ENCODE measurements around the gene PXDN.
"Not testable (repeated sequence)": the region's sequence is repeated elsewhere in the genome, so short reads cannot be mapped to it uniquely, and the experiment has no call there.

Gene PXDN

GRCh38 chr2:1714291-1715064, 29.8 kb downstream of the PXDN start:
- Mint-ChIP-seq H3K36me3 (no peaks in the 10 kb centered on the region), H3K9me3 (peaks cover 11% of the 10 kb centered on the region), H3K4me1 (no peaks in the 10 kb centered on the region), H3K4me3 (no peak overlapping the region), H3K27ac (no peak overlapping the region), H3K27me3 (peaks cover 32% of the 10 kb centered on the region)
- no peak for ATAC-seq

GRCh38 chr2:1713839-1714236, 30.5 kb downstream of the PXDN start:
- peaks cover 11% of the 10 kb centered on the region for H3K9me3 Mint-ChIP-seq
- no peaks in the 10 kb centered on the region for H3K36me3 Mint-ChIP-seq
- peaks cover 32% of the 10 kb centered on the region for H3K27me3 Mint-ChIP-seq
- no peak overlapping the region for H3K27ac Mint-ChIP-seq
- no peaks in the 10 kb centered on the region for H3K4me1 Mint-ChIP-seq
- ATAC-seq: no peak
- H3K4me3 Mint-ChIP-seq: no peak overlapping the region

GRCh38 chr2:1713142-1713838, 31.0 kb downstream of the PXDN start:
- H3K9me3 Mint-ChIP-seq: peaks cover 9% of the 10 kb centered on the region
- H3K4me1 Mint-ChIP-seq: no peaks in the 10 kb centered on the region
- no peak overlapping the region for H3K4me3 Mint-ChIP-seq
- ATAC-seq: no peak
- no peaks in the 10 kb centered on the region for H3K36me3 Mint-ChIP-seq
- no peak overlapping the region for H3K27ac Mint-ChIP-seq
- H3K27me3 Mint-ChIP-seq: peaks cover 32% of the 10 kb centered on the region

DNA sequence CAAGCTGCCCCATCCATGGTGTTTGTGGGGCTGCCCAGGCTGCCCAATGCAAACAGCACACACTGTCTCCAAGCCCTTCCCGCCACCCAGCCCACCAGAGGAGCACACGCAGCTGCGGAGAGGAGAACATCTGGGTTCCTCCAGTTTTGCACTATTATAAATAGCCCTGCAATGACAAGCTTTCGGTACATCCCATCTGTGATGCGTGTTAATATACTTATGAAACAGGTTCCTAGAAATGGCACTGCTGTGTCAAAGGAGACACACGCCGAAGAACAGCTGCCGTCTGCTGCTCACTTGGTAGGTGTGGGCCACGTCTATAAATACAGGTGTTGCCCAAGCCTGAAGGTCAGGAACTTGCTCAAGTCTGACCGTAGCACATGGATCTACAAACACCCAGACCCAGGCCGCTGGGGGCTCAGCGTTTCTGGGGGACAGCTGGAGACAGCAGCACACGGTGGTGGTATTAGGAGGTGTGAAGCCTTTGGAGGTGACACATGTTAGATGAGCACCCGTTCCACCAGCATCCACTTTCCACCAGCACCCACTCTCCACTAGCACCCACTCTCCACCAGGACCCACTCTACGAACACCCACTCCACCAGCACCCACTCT, 34.3 kb downstream of the PXDN start:
- no peak overlapping the region for H3K27ac Mint-ChIP-seq
- H3K4me1 Mint-ChIP-seq: no peaks in the 10 kb centered on the region
- no peak overlapping the region for H3K4me3 Mint-ChIP-seq
- H3K27me3 Mint-ChIP-seq: peaks cover 32% of the 10 kb centered on the region
- no peaks in the 10 kb centered on the region for H3K36me3 Mint-ChIP-seq
- no peaks in the 10 kb centered on the region for H3K9me3 Mint-ChIP-seq
- ATAC-seq: no peak

DNA sequence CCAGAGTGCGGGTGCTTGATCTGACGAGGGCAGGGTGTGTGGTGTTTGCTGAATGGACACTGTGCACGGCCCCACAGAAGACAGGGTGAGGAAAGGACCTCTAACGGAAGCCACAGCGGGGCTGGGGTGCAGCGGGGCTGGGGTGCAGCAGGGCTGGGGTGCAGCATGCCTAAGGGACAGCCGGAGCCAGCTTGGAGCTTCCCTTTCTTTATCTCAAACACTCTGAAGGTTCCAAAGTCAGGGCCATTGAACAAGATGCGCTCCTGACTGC, 35.0 kb downstream of the PXDN start:
- no peaks in the 10 kb centered on the region for H3K36me3 Mint-ChIP-seq

DNA sequence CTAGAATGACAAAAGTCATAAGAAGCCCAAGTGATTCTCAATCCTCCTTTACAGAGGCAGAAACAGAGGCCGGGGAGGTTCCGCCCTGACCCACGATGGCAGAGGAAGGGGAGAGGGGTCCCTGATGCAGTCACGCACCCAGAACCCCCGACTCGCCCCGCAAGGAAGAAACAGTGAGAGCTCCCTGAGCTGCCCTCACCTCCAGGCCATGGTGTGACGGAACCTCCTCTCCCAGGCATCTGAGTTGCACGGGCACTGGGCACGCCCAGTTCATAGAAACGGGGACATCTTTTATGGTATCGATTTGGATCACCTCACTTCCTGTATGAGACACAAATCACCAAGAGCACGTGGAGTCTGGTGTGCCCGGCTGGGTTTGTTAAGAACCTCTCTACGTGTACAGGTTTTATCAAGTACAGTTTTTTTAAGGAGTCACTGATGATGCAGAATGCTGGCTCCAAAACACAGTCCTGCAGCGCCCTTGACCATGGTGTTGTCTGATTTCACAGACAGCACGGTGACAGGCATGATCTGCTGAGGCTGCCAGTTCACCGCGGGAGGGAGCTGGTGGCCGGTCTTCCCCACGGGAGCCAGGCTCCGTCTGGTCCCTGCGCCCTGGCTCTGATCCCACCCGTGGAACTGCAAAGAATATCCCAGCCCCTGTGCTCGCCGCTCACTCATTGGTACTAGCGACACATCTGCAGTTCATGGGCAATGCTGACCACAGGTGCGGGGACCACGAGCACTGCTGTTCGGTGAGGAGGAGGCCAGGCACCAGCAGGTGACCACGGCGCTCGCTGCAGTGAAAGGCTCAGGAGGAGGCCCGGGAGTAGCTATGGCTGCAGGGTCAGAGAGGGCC, 35.6 kb downstream of the PXDN start:
- no peak overlapping the region for H3K4me3 Mint-ChIP-seq
- H3K4me1 Mint-ChIP-seq: no peaks in the 10 kb centered on the region
- H3K27ac Mint-ChIP-seq: no peak overlapping the region
- no peaks in the 10 kb centered on the region for H3K36me3 Mint-ChIP-seq
- H3K27me3 Mint-ChIP-seq: peaks cover 19% of the 10 kb centered on the region
- no peak for ATAC-seq
- no peaks in the 10 kb centered on the region for H3K9me3 Mint-ChIP-seq

More for the DNA sequence above, 35.0 kb downstream of the PXDN start:
- Mint-ChIP-seq H3K4me3 (no peak overlapping the region), H3K4me1 (no peaks in the 10 kb centered on the region), H3K9me3 (no peaks in the 10 kb centered on the region), H3K27ac (no peak overlapping the region), H3K27me3 (peaks cover 25% of the 10 kb centered on the region)
- ATAC-seq: no peak

DNA sequence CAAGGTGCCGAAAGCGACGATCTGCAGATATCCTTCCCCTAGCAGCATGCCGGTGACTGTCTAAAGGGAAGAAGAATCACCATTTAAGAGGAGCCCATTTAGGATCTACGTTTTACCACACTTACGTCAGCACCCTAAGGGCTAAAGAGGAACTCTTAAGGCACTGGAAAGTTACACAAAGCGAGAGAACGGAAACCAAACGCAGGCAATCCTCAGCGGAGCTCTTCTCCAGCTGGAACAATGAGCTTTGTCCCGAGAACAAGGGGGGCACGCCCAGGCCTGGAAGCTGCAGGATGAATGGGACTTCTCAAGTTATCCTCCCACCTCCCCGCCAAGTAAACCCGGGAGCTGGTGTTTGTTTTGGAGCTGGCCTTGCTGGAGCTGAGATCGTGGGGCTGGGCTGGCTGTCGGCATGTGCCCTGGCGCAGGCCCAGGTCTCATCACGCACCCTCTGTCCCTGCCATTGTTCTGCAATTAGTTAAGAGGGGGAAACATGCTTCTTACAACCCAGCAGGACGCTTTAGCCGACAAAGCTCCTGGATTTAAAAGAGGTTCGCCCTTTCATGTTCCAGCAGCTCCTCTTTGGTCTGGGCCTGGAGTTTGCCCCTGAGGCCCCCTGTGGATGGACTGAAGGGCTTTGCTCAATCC, 36.4 kb downstream of the PXDN start:
- Mint-ChIP-seq H3K9me3 (no peaks in the 10 kb centered on the region), H3K4me1 (no peaks in the 10 kb centered on the region), H3K4me3 (no peak overlapping the region), H3K36me3 (no peaks in the 10 kb centered on the region), H3K27me3 (peaks cover 18% of the 10 kb centered on the region), H3K27ac (no peak overlapping the region)
- ATAC-seq: peak; percentile 27

DNA sequence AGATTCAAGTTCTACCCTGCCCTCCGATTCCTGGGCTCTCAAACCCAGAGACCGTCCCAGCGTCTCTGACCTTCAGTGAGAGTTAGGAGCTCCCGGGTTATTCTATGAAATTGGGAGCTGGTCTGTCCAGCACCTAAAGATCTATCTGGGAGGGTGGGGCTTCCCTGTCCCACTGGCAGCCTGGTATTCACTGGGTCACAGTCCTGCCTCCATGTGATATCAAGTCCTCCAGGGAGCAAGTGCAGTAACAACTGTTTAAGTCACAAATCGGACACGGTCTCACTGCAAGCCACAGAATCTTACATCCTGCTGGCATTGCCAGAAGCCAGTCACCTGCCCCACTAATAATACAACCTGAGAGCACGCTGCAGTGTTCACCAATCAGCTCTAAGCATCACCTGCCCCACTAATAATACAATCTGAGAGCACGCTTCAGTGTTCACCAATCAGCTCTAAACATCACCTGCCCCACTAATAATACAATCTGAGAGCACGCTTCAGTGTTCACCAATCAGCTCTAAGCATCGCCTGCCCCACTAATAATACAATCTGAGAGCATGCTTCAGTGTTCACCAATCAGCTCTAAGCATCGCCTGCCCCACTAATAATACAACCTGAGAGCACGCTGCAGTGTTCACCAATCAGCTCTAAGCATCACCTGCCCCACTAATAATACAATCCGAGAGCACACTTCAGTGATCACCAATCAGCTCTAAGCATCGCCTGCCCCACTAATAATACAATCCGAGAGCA, 38.0 kb downstream of the PXDN start:
- peaks cover 11% of the 10 kb centered on the region for H3K27me3 Mint-ChIP-seq
- ATAC-seq, H3K36me3 Mint-ChIP-seq, H3K4me3 Mint-ChIP-seq, H3K9me3 Mint-ChIP-seq, H3K4me1 Mint-ChIP-seq, H3K27ac Mint-ChIP-seq: not testable (repeated sequence)

DNA sequence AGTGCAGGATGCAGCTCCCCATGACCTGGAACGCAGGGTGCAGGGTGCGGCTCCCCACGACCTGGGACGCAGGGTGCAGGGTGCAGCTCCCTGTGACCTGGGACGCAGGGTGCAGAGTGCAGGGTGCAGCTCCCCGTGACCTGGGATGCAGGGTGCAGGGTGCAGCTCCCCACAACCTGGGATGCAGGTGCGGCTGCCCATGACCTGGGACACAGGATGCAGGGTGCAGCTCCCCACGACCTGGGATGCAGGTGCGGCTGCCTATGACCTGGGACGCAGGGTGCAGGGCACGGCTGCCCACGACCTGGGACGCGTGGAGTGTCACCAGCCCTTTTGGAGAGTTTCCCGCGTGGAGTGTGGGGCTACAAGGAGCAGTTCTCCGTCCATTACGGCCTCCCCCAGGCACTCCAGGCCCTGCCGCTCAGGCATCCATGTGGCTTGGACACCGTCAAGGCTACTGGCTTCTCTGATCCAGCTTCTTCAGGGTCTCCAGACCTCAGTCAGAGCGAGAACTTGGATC, 38.7 kb downstream of the PXDN start:
- no peaks in the 10 kb centered on the region for H3K9me3 Mint-ChIP-seq
- H3K4me3 Mint-ChIP-seq: no peak overlapping the region
- no peaks in the 10 kb centered on the region for H3K36me3 Mint-ChIP-seq
- H3K4me1 Mint-ChIP-seq: no peaks in the 10 kb centered on the region
- peaks cover 13% of the 10 kb centered on the region for H3K27me3 Mint-ChIP-seq
- H3K27ac Mint-ChIP-seq: no peak overlapping the region
- ATAC-seq: no peak

DNA sequence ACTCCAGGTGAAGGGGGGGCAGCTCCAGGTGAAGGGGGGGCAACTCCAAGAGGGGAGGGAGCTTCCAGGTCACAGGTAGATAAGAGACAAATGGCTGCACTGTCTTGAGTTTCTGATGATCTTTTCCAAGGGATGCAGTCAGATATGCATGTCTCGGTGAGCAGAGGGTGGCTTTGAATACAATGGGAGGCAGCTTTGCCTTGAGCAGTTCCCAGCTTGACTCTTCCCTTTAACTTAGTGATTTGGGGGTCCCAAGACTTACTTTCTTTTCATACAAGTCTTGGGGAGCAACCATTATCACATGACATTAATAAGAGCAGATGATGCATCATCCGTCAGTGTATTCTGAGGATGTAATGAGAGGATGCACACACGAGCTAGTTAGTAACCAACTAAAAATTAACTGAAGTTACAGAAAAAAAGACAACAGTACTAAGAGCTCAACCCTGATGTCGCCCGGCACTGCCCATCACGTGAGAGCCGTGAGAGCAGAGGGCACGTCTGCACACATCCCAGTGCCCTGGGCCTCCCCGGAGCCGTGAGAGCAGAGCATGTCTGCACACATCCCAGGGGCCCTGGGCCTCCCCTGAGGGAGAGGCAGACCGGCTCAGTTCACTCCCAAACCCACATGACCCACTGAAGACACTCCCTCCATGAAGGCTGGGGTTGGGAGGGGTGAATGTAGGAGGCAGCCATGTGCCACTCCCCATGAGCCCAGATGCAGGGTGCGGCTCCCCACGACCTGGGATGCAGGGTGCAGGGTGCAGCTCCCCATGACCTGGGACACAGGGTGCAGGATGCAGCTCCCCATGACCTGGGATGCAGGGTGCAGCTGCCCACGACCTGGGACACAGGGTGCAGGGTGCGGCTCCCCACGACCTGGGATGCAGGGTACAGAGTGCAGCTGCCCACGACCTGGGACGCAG, 39.4 kb downstream of the PXDN start:
- H3K27ac Mint-ChIP-seq: no peak overlapping the region
- ATAC-seq: no peak
- no peak overlapping the region for H3K4me3 Mint-ChIP-seq
- H3K36me3 Mint-ChIP-seq: no peaks in the 10 kb centered on the region
- no peaks in the 10 kb centered on the region for H3K4me1 Mint-ChIP-seq
- H3K9me3 Mint-ChIP-seq: no peaks in the 10 kb centered on the region
- H3K27me3 Mint-ChIP-seq: peaks cover 13% of the 10 kb centered on the region

DNA sequence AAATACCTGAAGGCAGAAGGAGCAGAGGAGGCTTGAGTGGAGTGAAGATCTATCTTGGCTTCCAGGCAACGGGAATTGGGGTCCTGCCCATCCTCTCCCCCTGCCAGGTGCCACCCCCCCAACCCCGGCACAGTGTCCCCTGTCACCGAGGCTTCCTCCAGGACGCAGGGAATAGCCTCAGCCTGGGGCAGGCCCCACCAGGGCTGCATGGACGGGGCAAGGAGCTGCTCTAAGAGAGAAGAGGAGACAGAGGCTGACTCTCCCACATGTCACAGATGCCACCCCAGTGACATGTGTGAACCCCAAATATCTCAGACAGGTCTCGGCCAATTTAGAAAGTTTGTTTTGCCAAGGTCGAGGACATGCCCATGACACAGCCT, 42.1 kb downstream of the PXDN start:
- H3K27ac Mint-ChIP-seq: no peak overlapping the region
- H3K27me3 Mint-ChIP-seq: peaks cover 13% of the 10 kb centered on the region
- no peaks in the 10 kb centered on the region for H3K4me1 Mint-ChIP-seq
- H3K9me3 Mint-ChIP-seq: peaks cover 5% of the 10 kb centered on the region
- no peaks in the 10 kb centered on the region for H3K36me3 Mint-ChIP-seq
- ATAC-seq: no peak
- H3K4me3 Mint-ChIP-seq: no peak overlapping the region

GRCh38 chr2:1701556-1702185, 42.6 kb downstream of the PXDN start:
- H3K36me3 Mint-ChIP-seq: no peaks in the 10 kb centered on the region
- peak; percentile 16 for ATAC-seq
- H3K4me1 Mint-ChIP-seq: no peaks in the 10 kb centered on the region
- H3K9me3 Mint-ChIP-seq: peaks cover 6% of the 10 kb centered on the region
- H3K27me3 Mint-ChIP-seq: peaks cover 13% of the 10 kb centered on the region
- H3K4me3 Mint-ChIP-seq: no peak overlapping the region
- no peak overlapping the region for H3K27ac Mint-ChIP-seq

DNA sequence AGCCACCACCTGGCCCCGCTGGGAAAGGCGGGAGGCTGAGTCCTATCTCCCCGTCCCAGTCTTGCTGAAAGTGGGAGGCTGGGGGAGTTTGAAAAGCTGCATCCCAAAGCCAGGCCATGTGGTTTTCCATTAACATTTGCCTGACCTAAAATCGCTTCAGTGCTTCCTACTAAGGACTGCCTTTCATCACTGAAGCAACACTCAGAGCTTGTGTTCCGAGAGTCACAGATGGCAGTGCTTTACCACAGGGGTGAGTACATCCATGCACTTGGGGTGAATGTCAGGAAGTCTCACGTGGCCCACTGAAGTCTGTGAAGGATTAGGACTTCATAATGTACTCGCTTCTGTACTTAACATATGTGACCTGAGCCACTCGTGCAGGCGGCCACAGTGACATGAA, 43.3 kb downstream of the PXDN start:
- H3K9me3 Mint-ChIP-seq: peaks cover 12% of the 10 kb centered on the region
- peaks cover 13% of the 10 kb centered on the region for H3K27me3 Mint-ChIP-seq
- no peak for ATAC-seq
- no peaks in the 10 kb centered on the region for H3K36me3 Mint-ChIP-seq
- no peaks in the 10 kb centered on the region for H3K4me1 Mint-ChIP-seq
- H3K27ac Mint-ChIP-seq: no peak overlapping the region
- no peak overlapping the region for H3K4me3 Mint-ChIP-seq
